HL-60 (cell line): Measurements from ENCODE around the gene BRICD5.

Experiments
- DNase-seq, 2 experiments: peaks; one replicate each; pipeline ENCODE4 v3.0.0-alpha.2; 2010 to 2020; ENCODE audit warnings: low read depth in 1 of 2, low spot score in 1 of 2
- H3K27ac ChIP-seq: fragments of 250-450 bp; sonication (Bioruptor Pico); replicated peaks from 2 replicates; pipeline ENCODE4 v1.5.1; 2020; ENCODE audit warnings: mild to moderate bottlenecking, moderate library complexity
- H3K27me3 ChIP-seq: fragments of 250-450 bp; sonication (Bioruptor Pico); 2 replicates; pipeline ENCODE4 v1.5.1; 2021; ENCODE audit warnings: mild to moderate bottlenecking, moderate library complexity; ENCODE audit not compliant: insufficient read depth, poor library complexity, severe bottlenecking
- H3K4me3 ChIP-seq: replicated peaks from 2 replicates; pipeline ENCODE4 v1.5.1; 2011; ENCODE audit warnings: mild to moderate bottlenecking, control low read depth, low read length; ENCODE audit not compliant: insufficient read depth
- CTCF ChIP-seq: IDR thresholded peaks from one replicate; pipeline ENCODE4 v1.5.1; 2011; ENCODE audit warnings: low read length, control low read depth, inconsistent platforms; ENCODE audit not compliant: insufficient read depth
- GABPA ChIP-seq: IDR thresholded peaks from 2 replicates; pipeline ENCODE4 v1.6.1; 2012; ENCODE audit warnings: low read depth
- POLR2AphosphoS5 ChIP-seq: IDR thresholded peaks from 2 replicates; pipeline ENCODE4 v1.6.1; 2012; ENCODE audit warnings: low read depth
- REST ChIP-seq: IDR thresholded peaks from 2 replicates; pipeline ENCODE4 v1.6.1; 2012; ENCODE audit warnings: low read depth; ENCODE audit not compliant: insufficient replicate concordance
- SPI1 ChIP-seq: IDR thresholded peaks from 2 replicates; pipeline ENCODE4 v1.6.1; 2012; ENCODE audit warnings: low read depth, mild to moderate bottlenecking, borderline replicate concordance

BRICD5 gene

GRCh38 chr16:2191446-2191706, 19.3 kb downstream of the BRICD5 start:
- DNase-seq, result no peak
- TF ChIP-seq SPI1 (no peak), CTCF (no peak), REST (no peak), GABPA (no peak), POLR2AphosphoS5 (no peak)
- H3K27me3 ChIP-seq, result peaks cover 19% of the 10 kb centered on the region
- no peak overlapping the region for H3K27ac ChIP-seq
- H3K4me3 ChIP-seq, result no peak overlapping the region

- TF ChIP-seq REST, result no peak
- TF ChIP-seq CTCF, result no peak
- TF ChIP-seq SPI1, result no peak
- no peak for TF ChIP-seq GABPA
- no peak for TF ChIP-seq POLR2AphosphoS5
- Histone ChIP-seq H3K27me3 (peaks cover 19% of the 10 kb centered on the region), H3K4me3 (no peak overlapping the region), H3K27ac (no peak overlapping the region)
- no peak for DNase-seq
These were observed 19.8 kb downstream of the BRICD5 start for GRCh38 chr16:2190659-2191445.

GRCh38 chr16:2190002-2190658, 20.5 kb downstream of the BRICD5 start:
- no peak for TF ChIP-seq REST
- TF ChIP-seq SPI1, result no peak
- no peak for TF ChIP-seq GABPA
- TF ChIP-seq CTCF, result no peak
- TF ChIP-seq POLR2AphosphoS5, result no peak
- no peak for DNase-seq
- Histone ChIP-seq H3K27me3 (peaks cover 14% of the 10 kb centered on the region), H3K27ac (no peak overlapping the region), H3K4me3 (no peak overlapping the region)
